Amygdala (tissue), 56 donors: Measurements from ENCODE around the gene GCN1.
"Not testable (repeated sequence)": the region's sequence is repeated elsewhere in the genome, so short reads cannot be mapped to it uniquely, and the experiment has no call there.

Experiments used
- DNase-seq, 56 donors: peaks; one replicate each; lab custom pipeline; 2025; lab: John Stamatoyannopoulos, UW

The GCN1 gene

GRCh38 chr12:120194534-120195395 is at the start of gene GCN1:
Gene GCN1, minus strand, starts transcription at chr12:120194715. Its CDS starts 18 bp downstream, at chr12:120194697.
- DNase-seq, result peak in 55 of 56 donors; percentile 2 to 89 (median 72)

GRCh38 chr12:120242971-120243699 is 48.6 kb upstream of the GCN1 start:
- no peak for DNase-seq

- DNase-seq, result no peak
Observed at GRCh38 chr12:120242275-120242799, 47.8 kb upstream of the GCN1 start.

- DNase-seq, result no peak
Observed at GRCh38 chr12:120241561-120242274, 47.2 kb upstream of the GCN1 start.

- no peak for DNase-seq
Observed at GRCh38 chr12:120240495-120240833, 45.9 kb upstream of the GCN1 start.

- no peak for DNase-seq
Observed at GRCh38 chr12:120239776-120240494, 45.4 kb upstream of the GCN1 start.

GRCh38 chr12:120238839-120239445 is 44.4 kb upstream of the GCN1 start:
- no peak for DNase-seq

GRCh38 chr12:120238217-120238616 is 43.7 kb upstream of the GCN1 start:
- DNase-seq, result no peak

- DNase-seq, result peak in 9 of 56 donors; percentile 14 to 50 (median 25)
Observed at GRCh38 chr12:120237360-120238171, 43.1 kb upstream of the GCN1 start.

- not testable (repeated sequence) for DNase-seq
Observed at GRCh38 chr12:120236809-120237208, 42.3 kb upstream of the GCN1 start.

GRCh38 chr12:120235369-120236323 is 41.1 kb upstream of the GCN1 start:
- DNase-seq, result peak in 1 of 56 donors; percentile 13

- DNase-seq, result peak in 53 of 56 donors; percentile 12 to 90 (median 64)
Observed at GRCh38 chr12:120234643-120235368, 40.3 kb upstream of the GCN1 start.

- DNase-seq, result peak in 4 of 56 donors; percentile 12 to 33 (median 25)
Observed at GRCh38 chr12:120231316-120232011, 36.9 kb upstream of the GCN1 start.

GRCh38 chr12:120230974-120231315 is 36.4 kb upstream of the GCN1 start:
- no peak for DNase-seq

- DNase-seq, result no peak
Observed at GRCh38 chr12:120230326-120230973, 35.9 kb upstream of the GCN1 start.
